SJSA1 (cell line): Measurements from ENCODE around the gene RNF41. TPM values are rescaled to one million over a fixed set of nuclear protein-coding genes. Genes with fewer than 3 reads are reported as not detected.

Experiments used
- DNase-seq, 2 experiments: peaks; one replicate each; pipeline ENCODE4 v3.0.0-alpha.2; 2015 to 2020; ENCODE audit warnings: low spot score in 2 of 2, low read depth in 1 of 2
- H3K27ac ChIP-seq: fragments of 250-450 bp; sonication (Bioruptor Pico); 2 replicates; pipeline ENCODE4 v1.5.1; 2020; ENCODE audit warnings: mild to moderate bottlenecking, moderate library complexity
- H3K27me3 ChIP-seq: fragments of 250-450 bp; sonication (Bioruptor Pico); replicated peaks from 2 replicates; pipeline ENCODE4 v1.5.1; 2020; ENCODE audit warnings: mild to moderate bottlenecking, moderate library complexity
- H3K36me3 ChIP-seq: fragments of 250-450 bp; sonication (Bioruptor Pico); 2 replicates; pipeline ENCODE4 v1.5.1; 2020; ENCODE audit warnings: mild to moderate bottlenecking
- H3K4me1 ChIP-seq: fragments of 250-450 bp; sonication (Bioruptor Pico); replicated peaks from 2 replicates; pipeline ENCODE4 v1.6.1; 2021; ENCODE audit warnings: mild to moderate bottlenecking
- H3K4me3 ChIP-seq: fragments of 250-450 bp; sonication (Bioruptor Pico); 2 replicates; pipeline ENCODE4 v1.5.1; 2020; ENCODE audit warnings: mild to moderate bottlenecking
- H3K9me3 ChIP-seq: fragments of 250-450 bp; sonication (Bioruptor Pico); replicated peaks from 2 replicates; pipeline ENCODE4 v1.5.1; 2020; ENCODE audit warnings: mild to moderate bottlenecking
- total RNA-seq: library from RNA; depleted of rRNA; stranded (reverse); fragments of >200 nt; shearing (Covaris generic); gene quantifications from 2 replicates; pipeline ENCODE4 v1.2.3, GENCODE V29; 2014

Gene RNF41
- total RNA-seq, 1 experiment from 2014 or later = 46.7 TPM

GRCh38 chr12:56190695-56191155, 31.0 kb downstream of the RNF41 start:
- no peak for DNase-seq
- no peaks in the 10 kb centered on the region for H3K9me3 ChIP-seq
- H3K4me1 ChIP-seq = peaks cover 13% of the 10 kb centered on the region
- peak overlapping the region; percentile 84 for H3K4me3 ChIP-seq
- H3K27ac ChIP-seq = no peak overlapping the region
- no peaks in the 10 kb centered on the region for H3K27me3 ChIP-seq
- H3K36me3 ChIP-seq = peaks cover 23% of the 10 kb centered on the region

GRCh38 chr12:56189918-56190694, 31.6 kb downstream of the RNF41 start:
- peaks cover 13% of the 10 kb centered on the region for H3K4me1 ChIP-seq
- no peaks in the 10 kb centered on the region for H3K9me3 ChIP-seq
- DNase-seq = peak; percentile 82 to 97
- peak overlapping the region; percentile 84 for H3K4me3 ChIP-seq
- H3K36me3 ChIP-seq = peaks cover 27% of the 10 kb centered on the region
- H3K27me3 ChIP-seq = no peaks in the 10 kb centered on the region
- peak overlapping the region; percentile 63 for H3K27ac ChIP-seq

GRCh38 chr12:56189099-56189917, 32.4 kb downstream of the RNF41 start, which contains the start of gene SMARCC2:
SMARCC2 (minus strand) TSS chr12:56189483; CDS start chr12:56189461, 22 bp downstream.
- Histone ChIP-seq H3K27ac (peak within 1 kb of the TSS; percentile 63), H3K4me3 (peak within 1 kb of the TSS; percentile 84), H3K36me3 (peaks cover 35% of the 10 kb centered on the region), H3K27me3 (no peaks in the 10 kb centered on the region), H3K9me3 (no peaks in the 10 kb centered on the region), H3K4me1 (peaks cover 13% of the 10 kb centered on the region)
- peak; percentile 88 to 91 for DNase-seq

GRCh38 chr12:56188778-56189098, 33.0 kb downstream of the RNF41 start:
- Histone ChIP-seq H3K27ac (no peak overlapping the region), H3K9me3 (no peaks in the 10 kb centered on the region), H3K36me3 (peaks cover 41% of the 10 kb centered on the region), H3K4me1 (peaks cover 13% of the 10 kb centered on the region), H3K4me3 (peak overlapping the region; percentile 84), H3K27me3 (no peaks in the 10 kb centered on the region)
- no peak for DNase-seq

- no peaks in the 10 kb centered on the region for H3K27me3 ChIP-seq
- H3K4me1 ChIP-seq = peaks cover 13% of the 10 kb centered on the region
- no peak overlapping the region for H3K27ac ChIP-seq
- H3K4me3 ChIP-seq = peak overlapping the region; percentile 84
- H3K9me3 ChIP-seq = no peaks in the 10 kb centered on the region
- H3K36me3 ChIP-seq = peaks cover 46% of the 10 kb centered on the region
- DNase-seq = no peak
Measured at GRCh38 chr12:56188131-56188777, 33.5 kb downstream of the RNF41 start.

- H3K27me3 ChIP-seq = no peaks in the 10 kb centered on the region
- H3K4me1 ChIP-seq = peaks cover 13% of the 10 kb centered on the region
- no peak overlapping the region for H3K27ac ChIP-seq
- no peaks in the 10 kb centered on the region for H3K9me3 ChIP-seq
- H3K4me3 ChIP-seq = no peak overlapping the region
- DNase-seq = no peak
- peaks cover 59% of the 10 kb centered on the region for H3K36me3 ChIP-seq
Measured at GRCh38 chr12:56186957-56187356, 34.8 kb downstream of the RNF41 start.

GRCh38 chr12:56178347-56178746, 43.4 kb downstream of the RNF41 start:
- no peak for DNase-seq
- peaks cover 91% of the 10 kb centered on the region for H3K36me3 ChIP-seq
- H3K4me1 ChIP-seq = no peaks in the 10 kb centered on the region
- H3K4me3 ChIP-seq = no peak overlapping the region
- no peaks in the 10 kb centered on the region for H3K9me3 ChIP-seq
- H3K27ac ChIP-seq = no peak overlapping the region
- no peaks in the 10 kb centered on the region for H3K27me3 ChIP-seq

GRCh38 chr12:56172839-56173238, 48.9 kb downstream of the RNF41 start:
- peaks cover 92% of the 10 kb centered on the region for H3K36me3 ChIP-seq
- H3K9me3 ChIP-seq = no peaks in the 10 kb centered on the region
- H3K27ac ChIP-seq = no peak overlapping the region
- no peaks in the 10 kb centered on the region for H3K4me1 ChIP-seq
- H3K27me3 ChIP-seq = no peaks in the 10 kb centered on the region
- H3K4me3 ChIP-seq = no peak overlapping the region
- DNase-seq = no peak

- H3K27me3 ChIP-seq = no peaks in the 10 kb centered on the region
- no peak overlapping the region for H3K4me3 ChIP-seq
- H3K36me3 ChIP-seq = peaks cover 95% of the 10 kb centered on the region
- H3K27ac ChIP-seq = no peak overlapping the region
- no peak for DNase-seq
- no peaks in the 10 kb centered on the region for H3K9me3 ChIP-seq
- no peaks in the 10 kb centered on the region for H3K4me1 ChIP-seq
Measured at GRCh38 chr12:56169229-56169759, 52.4 kb downstream of the RNF41 start.

- Histone ChIP-seq H3K9me3 (no peaks in the 10 kb centered on the region), H3K36me3 (peaks cover 96% of the 10 kb centered on the region), H3K4me1 (peaks cover 12% of the 10 kb centered on the region), H3K27ac (no peak overlapping the region), H3K27me3 (no peaks in the 10 kb centered on the region), H3K4me3 (no peak overlapping the region)
- no peak for DNase-seq
Measured at GRCh38 chr12:56165369-56165768, 56.4 kb downstream of the RNF41 start.

- Histone ChIP-seq H3K4me1 (peaks cover 18% of the 10 kb centered on the region), H3K27me3 (no peaks in the 10 kb centered on the region), H3K27ac (no peak overlapping the region), H3K36me3 (peaks cover 96% of the 10 kb centered on the region), H3K9me3 (no peaks in the 10 kb centered on the region), H3K4me3 (no peak overlapping the region)
- no peak for DNase-seq
Measured at GRCh38 chr12:56164345-56164729, 57.4 kb downstream of the RNF41 start.

- DNase-seq = no peak
- Histone ChIP-seq H3K9me3 (no peaks in the 10 kb centered on the region; the same call in 1 of the 2 replicates), H3K27me3 (no peaks in the 10 kb centered on the region), H3K4me1 (peaks cover 18% of the 10 kb centered on the region), H3K36me3 (peaks cover 96% of the 10 kb centered on the region), H3K27ac (no peak overlapping the region), H3K4me3 (no peak overlapping the region)
Measured at GRCh38 chr12:56163533-56164344, 58.0 kb downstream of the RNF41 start.
